HEK293T (cell line): ENCODE measurements around the gene EBPL.

ENCODE experiments used
- ARNT ChIP-seq: fragments of 450-650 bp; IDR thresholded peaks from 2 replicates; pipeline ENCODE4 v1.6.1; 2017; ENCODE audit warnings: mild to moderate bottlenecking
- BHLHE40 ChIP-seq: fragments of 450-650 bp; IDR thresholded peaks from 2 replicates; pipeline ENCODE4 v1.6.1; 2016; ENCODE audit warnings: mild to moderate bottlenecking, moderate library complexity, borderline replicate concordance
- CTBP1 ChIP-seq: fragments of 450-650 bp; IDR thresholded peaks from 2 replicates; pipeline ENCODE4 v1.6.1; 2016; ENCODE audit warnings: borderline replicate concordance
- ELF4 ChIP-seq: fragments of 450-650 bp; IDR thresholded peaks from 2 replicates; pipeline ENCODE4 v1.6.1; 2017; ENCODE audit warnings: antibody characterized with exemption
- FOXA1 ChIP-seq: fragments of 450-650 bp; IDR thresholded peaks from 2 replicates; pipeline ENCODE4 v1.6.1; 2016; ENCODE audit warnings: mild to moderate bottlenecking
- FOXK2 ChIP-seq: fragments of 450-650 bp; IDR thresholded peaks from 2 replicates; pipeline ENCODE4 v1.6.1; 2016; ENCODE audit warnings: mild to moderate bottlenecking
- FOXM1 ChIP-seq: fragments of 450-650 bp; IDR thresholded peaks from 2 replicates; pipeline ENCODE4 v1.6.1; 2017; ENCODE audit warnings: mild to moderate bottlenecking, borderline replicate concordance
- HDGF ChIP-seq: fragments of 450-650 bp; IDR thresholded peaks from 2 replicates; pipeline ENCODE4 v1.6.1; 2017; ENCODE audit warnings: antibody characterized with exemption, borderline replicate concordance
- NFRKB ChIP-seq: fragments of 450-650 bp; IDR thresholded peaks from 2 replicates; pipeline ENCODE4 v1.6.1; 2016; ENCODE audit warnings: mild to moderate bottlenecking, moderate library complexity
- PKNOX1 ChIP-seq: fragments of 450-650 bp; IDR thresholded peaks from 2 replicates; pipeline ENCODE4 v1.6.1; 2016
- SP1 ChIP-seq: fragments of 450-650 bp; IDR thresholded peaks from 2 replicates; pipeline ENCODE4 v1.6.1; 2017
- SUZ12 ChIP-seq: fragments of 450-650 bp; IDR thresholded peaks from 2 replicates; pipeline ENCODE4 v1.6.1; 2016; ENCODE audit warnings: mild to moderate bottlenecking
- TARDBP ChIP-seq: fragments of 450-650 bp; IDR thresholded peaks from 2 replicates; pipeline ENCODE4 v1.6.1; 2016
- ZNF384 ChIP-seq: fragments of 450-650 bp; IDR thresholded peaks from 2 replicates; pipeline ENCODE4 v1.6.1; 2016

DNA sequence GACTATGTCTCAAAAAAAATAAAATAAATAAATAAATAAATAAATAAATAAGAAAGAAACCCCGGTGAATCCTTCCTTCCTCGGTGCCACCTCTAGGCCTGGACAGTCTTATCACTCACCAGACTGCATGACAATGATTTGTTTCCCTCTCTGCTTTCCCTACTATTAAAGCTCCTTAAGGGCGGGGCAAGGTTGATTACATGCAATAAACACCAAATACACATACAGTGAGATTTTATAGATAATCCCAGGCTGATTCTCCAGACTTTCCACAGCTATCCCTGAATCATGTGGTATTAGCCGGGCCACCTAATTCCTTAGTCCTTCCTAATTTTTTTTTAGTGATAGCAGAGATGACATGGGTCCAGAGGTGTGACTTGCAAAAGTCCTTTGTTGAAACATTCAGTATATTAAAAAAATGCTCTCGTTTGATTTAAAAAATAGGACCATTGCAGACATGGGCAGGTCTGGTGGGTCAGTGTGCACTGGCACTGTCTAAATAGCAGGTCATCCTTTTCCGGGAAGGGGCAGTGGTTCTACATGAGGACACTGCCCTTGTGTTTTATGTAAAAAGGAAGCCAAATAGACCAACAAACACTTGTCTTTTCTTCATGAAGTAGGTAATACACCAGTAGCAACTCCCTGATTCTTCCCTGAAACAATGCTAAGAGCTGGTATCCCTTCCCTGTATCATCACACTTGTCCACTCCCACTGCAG, 14.5 kb downstream of the EBPL start:
- TF ChIP-seq CTBP1 = no peak
- no peak for TF ChIP-seq FOXK2
- no peak for TF ChIP-seq SP1
- TF ChIP-seq BHLHE40 = no peak
- TF ChIP-seq ELF4 = no peak
- no peak for TF ChIP-seq FOXA1
- TF ChIP-seq PKNOX1 = no peak
- no peak for TF ChIP-seq FOXM1
- TF ChIP-seq TARDBP = no peak
- TF ChIP-seq HDGF = no peak
- TF ChIP-seq ARNT = no peak
- TF ChIP-seq NFRKB = no peak
- TF ChIP-seq SUZ12 = no peak
- TF ChIP-seq ZNF384 = no peak
